Stimulated activated CD8-positive, alpha-beta memory T cell treated with anti-CD3 and anti-CD28 coated beads, Interleukin-4, amount 100 ng/mL, for 4 hours (primary cell): ENCODE results near the gene MCMBP.

Source experiments
- DNase-seq, 2 donors: peaks; one replicate each; pipeline ENCODE4 v3.0.0-alpha.2; 2020; ENCODE audit warnings: low read depth in 2 of 2, low spot score in 1 of 2

MCMBP gene

DNA sequence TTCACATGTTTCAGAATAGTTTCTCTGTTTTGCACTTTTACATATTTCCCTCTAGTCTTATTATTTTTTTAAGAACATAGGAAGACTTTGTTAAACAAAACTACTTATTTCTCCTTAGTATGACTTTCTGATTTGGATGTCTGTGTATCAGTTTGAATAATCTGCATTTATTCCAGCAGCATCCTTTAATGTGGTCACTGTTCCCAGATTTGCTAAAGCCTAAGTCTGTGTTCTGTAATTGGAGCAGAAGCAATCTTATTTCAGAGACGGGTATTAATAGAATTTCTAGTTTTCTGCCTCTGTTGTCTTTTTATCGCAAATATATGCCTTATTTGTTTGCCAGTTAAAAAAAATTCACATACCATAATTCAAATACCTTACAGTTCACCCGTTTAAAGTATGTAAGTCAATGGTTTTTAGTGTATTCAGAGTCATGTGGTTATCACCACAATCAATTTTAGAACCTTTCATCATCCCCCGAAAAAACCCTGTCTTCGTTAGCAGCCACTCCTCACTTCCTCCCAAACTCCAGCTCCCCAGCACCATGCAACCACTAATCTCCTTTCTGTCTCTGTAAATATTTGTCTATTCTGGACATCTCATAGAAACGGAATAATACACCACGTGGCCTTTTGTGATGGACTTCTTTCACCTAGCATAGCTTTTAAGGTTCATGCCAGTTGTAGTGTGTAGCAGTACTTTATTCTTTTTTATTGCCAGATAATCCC is 88.1 kb downstream of the MCMBP start:
- DNase-seq: no peak

DNA sequence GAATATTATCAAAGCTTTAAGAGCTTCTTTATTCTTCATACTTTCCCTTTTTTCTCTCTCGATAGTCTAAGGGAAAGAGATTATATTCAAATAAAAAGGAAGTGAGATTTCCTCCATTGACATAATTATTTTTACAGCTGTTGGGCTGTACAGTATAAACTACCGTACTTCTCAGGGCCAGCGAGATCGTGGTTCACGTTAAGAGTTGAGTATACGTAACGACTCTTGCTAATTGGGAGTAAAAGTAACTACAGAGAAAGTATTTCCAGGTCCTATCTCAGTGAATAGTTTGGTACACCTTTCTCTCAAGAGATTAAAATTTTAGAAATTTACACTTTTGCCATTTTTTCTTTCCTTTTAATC is 89.0 kb downstream of the MCMBP start:
- DNase-seq: no peak

- DNase-seq: no peak
These were observed 89.5 kb downstream of the MCMBP start for GRCh38 chr10:119782981-119783664.

- DNase-seq: no peak
These were observed 91.1 kb downstream of the MCMBP start for GRCh38 chr10:119781498-119781897.

DNA sequence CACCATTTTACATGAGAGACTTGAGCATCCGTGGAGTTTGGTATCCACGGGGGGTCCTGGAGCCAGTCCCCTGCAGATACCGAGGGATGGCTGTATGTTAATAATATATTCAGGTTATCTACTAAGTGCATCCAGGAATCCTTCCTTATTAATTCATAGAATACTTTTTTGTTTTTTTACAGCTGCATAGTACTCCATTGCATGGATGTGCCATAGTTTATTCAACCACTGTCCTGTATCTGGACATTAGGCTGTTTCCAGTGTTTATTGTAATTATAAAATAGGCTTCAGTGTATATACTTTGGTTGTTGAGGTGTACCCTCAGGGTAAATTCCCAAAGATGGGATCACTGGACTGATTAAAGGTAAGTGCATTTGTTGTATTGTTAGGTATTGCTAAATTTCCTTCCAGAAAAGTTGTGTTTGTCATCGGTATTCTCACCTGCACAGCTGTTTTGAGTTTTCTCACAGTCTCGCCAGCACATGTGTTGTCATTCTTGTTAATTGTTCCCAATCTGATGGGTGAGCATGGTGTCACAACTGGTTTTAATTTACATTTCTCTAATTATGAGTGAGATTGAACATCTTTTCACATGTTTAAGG is 91.7 kb downstream of the MCMBP start:
- no peak for DNase-seq
